HepG2 (cell line): ENCODE data around the gene RNF125. TPM values are rescaled to one million over a fixed set of nuclear protein-coding genes. Genes with fewer than 3 reads are reported as not detected.

Experiments used
- CCDC6 ChIP-seq: sonication (generic); formaldehyde crosslinking; IDR thresholded peaks from 2 replicates; pipeline ENCODE4 v1.8.1; 2022; ENCODE audit warnings: mild to moderate bottlenecking, missing genetic modification reagents, moderate library complexity
- CEBPZ ChIP-seq: IDR thresholded peaks from 2 replicates; pipeline ENCODE4 v1.6.1; 2012; ENCODE audit warnings: low read length, improper control_type of control experiment
- CHCHD3 ChIP-seq: sonication (generic); formaldehyde crosslinking; IDR thresholded peaks from 2 replicates; pipeline ENCODE4 v1.8.0; 2022; ENCODE audit warnings: mild to moderate bottlenecking, missing genetic modification reagents, moderate library complexity
- DMTF1 ChIP-seq: sonication (generic); formaldehyde crosslinking; IDR thresholded peaks from 2 replicates; pipeline ENCODE4 v1.4.0; 2020; ENCODE audit warnings: mild to moderate bottlenecking, missing genetic modification reagents
- FIP1L1 ChIP-seq: fragments of 200-400 bp; formaldehyde crosslinking; IDR thresholded peaks from 2 replicates; pipeline ENCODE4 v1.6.1; 2018; ENCODE audit warnings: low read depth, mild to moderate bottlenecking, low read length, moderate library complexity, borderline replicate concordance; ENCODE audit not compliant: insufficient read depth
- GTF2F1 ChIP-seq: fragments of 150-350 bp; IDR thresholded peaks from 2 replicates; pipeline ENCODE4 v1.6.1; 2014; ENCODE audit warnings: low read length
- IRX3 ChIP-seq: sonication (generic); formaldehyde crosslinking; IDR thresholded peaks from 2 replicates; pipeline ENCODE4 v1.8.1; 2023; ENCODE audit warnings: mild to moderate bottlenecking, low read depth, missing genetic modification reagents, borderline replicate concordance
- KDM4B ChIP-seq: sonication (generic); formaldehyde crosslinking; IDR thresholded peaks from 2 replicates; pipeline ENCODE4 v1.4.0; 2020; ENCODE audit warnings: missing genetic modification reagents
- RORA ChIP-seq: sonication (generic); formaldehyde crosslinking; IDR thresholded peaks from 2 replicates; pipeline ENCODE4 v1.5.0; 2020; ENCODE audit warnings: mild to moderate bottlenecking, missing genetic modification reagents, moderate library complexity
- SALL2 ChIP-seq: sonication (generic); formaldehyde crosslinking; IDR thresholded peaks from 2 replicates; pipeline ENCODE4 v1.8.1; 2023; ENCODE audit warnings: mild to moderate bottlenecking, missing genetic modification reagents, inconsistent platforms
- SCMH1 ChIP-seq: sonication (generic); formaldehyde crosslinking; IDR thresholded peaks from 2 replicates; pipeline ENCODE4 v1.9.0; 2021; ENCODE audit warnings: missing genetic modification reagents, mild to moderate bottlenecking, borderline replicate concordance
- SMAD9 ChIP-seq: sonication (generic); formaldehyde crosslinking; IDR thresholded peaks from 2 replicates; pipeline ENCODE4 v1.5.1; 2020; ENCODE audit warnings: mild to moderate bottlenecking, missing genetic modification reagents
- SP1 ChIP-seq, 2 experiments: fragments of 450-650 bp in 1 of 2; sonication (generic) in 1 of 2; formaldehyde crosslinking in 1 of 2; IDR thresholded peaks; 2 replicates each; pipeline versions ENCODE4 v1.4.0 to v1.6.1; 2016 to 2020; ENCODE audit warnings: missing genetic modification reagents in 1 of 2
- STAG1 ChIP-seq: sonication (generic); formaldehyde crosslinking; IDR thresholded peaks from 2 replicates; pipeline ENCODE4 v1.4.0; 2020; ENCODE audit warnings: missing genetic modification reagents
- THAP11 ChIP-seq: IDR thresholded peaks from 2 replicates; pipeline ENCODE4 v1.6.1; 2016; ENCODE audit warnings: missing biosample characterization, missing genetic modification reagents
- WIZ ChIP-seq: sonication (generic); formaldehyde crosslinking; IDR thresholded peaks from 2 replicates; pipeline ENCODE4 v1.5.1; 2020; ENCODE audit warnings: mild to moderate bottlenecking, missing genetic modification reagents
- ZC3H13 ChIP-seq: sonication (generic); formaldehyde crosslinking; IDR thresholded peaks from 2 replicates; pipeline ENCODE4 v1.8.1; 2023; ENCODE audit warnings: mild to moderate bottlenecking, missing genetic modification reagents, moderate library complexity
- ZFP41 ChIP-seq: sonication (generic); formaldehyde crosslinking; IDR thresholded peaks from 2 replicates; pipeline ENCODE4 v1.4.0; 2020; ENCODE audit warnings: mild to moderate bottlenecking, missing genetic modification reagents, borderline replicate concordance
- ZNF207 ChIP-seq: fragments of 450-650 bp; IDR thresholded peaks from 2 replicates; pipeline ENCODE4 v1.6.1; 2016; ENCODE audit warnings: antibody characterized with exemption, borderline replicate concordance
- ZNF235 ChIP-seq: sonication (generic); formaldehyde crosslinking; IDR thresholded peaks from 2 replicates; pipeline ENCODE4 v1.8.1; 2023; ENCODE audit warnings: mild to moderate bottlenecking, missing genetic modification reagents, borderline replicate concordance
- ZNF282 ChIP-seq: fragments of 450-650 bp; IDR thresholded peaks from 2 replicates; pipeline ENCODE4 v1.6.1; 2018; ENCODE audit not compliant: partially characterized antibody
- ZNF326 ChIP-seq: sonication (generic); formaldehyde crosslinking; IDR thresholded peaks from 2 replicates; pipeline ENCODE4 v1.4.0; 2020; ENCODE audit warnings: missing genetic modification reagents, borderline replicate concordance
- ZNF430 ChIP-seq: sonication (generic); formaldehyde crosslinking; IDR thresholded peaks from 2 replicates; pipeline ENCODE4 v1.9.0; 2021; ENCODE audit warnings: mild to moderate bottlenecking, missing genetic modification reagents
- ZNF543 ChIP-seq: sonication (generic); formaldehyde crosslinking; IDR thresholded peaks from 2 replicates; pipeline ENCODE4 v1.4.0; 2020; ENCODE audit warnings: mild to moderate bottlenecking, missing genetic modification reagents
- ZNF567 ChIP-seq: sonication (generic); formaldehyde crosslinking; IDR thresholded peaks from 2 replicates; pipeline ENCODE4 v1.8.1; 2023; ENCODE audit warnings: mild to moderate bottlenecking, missing genetic modification reagents, borderline replicate concordance
- ZSCAN25 ChIP-seq: sonication (generic); formaldehyde crosslinking; IDR thresholded peaks from 2 replicates; pipeline ENCODE4 v1.8.0; 2022; ENCODE audit warnings: mild to moderate bottlenecking, missing genetic modification reagents
- polyA plus RNA-seq, 8 experiments: library from polyadenylated mRNA; depleted of rRNA in 3 of 8; stranded (reverse) in 7 of 8; unstranded in 1 of 8; fragments of >200 nt; fragmentation: Illumina TruSeq in 4 of 8; extraction: Trizol in 4 of 8; gene quantifications; 2 replicates each; pipeline versions ENCODE4 v1.2.1 to v1.2.3, GENCODE V29; 2011 to 2016; ENCODE audit warnings: low read depth in 4 of 8, missing spikeins in 1 of 8, mixed read lengths in 1 of 8; ENCODE audit not compliant: insufficient read depth in 1 of 8
- total RNA-seq, 5 experiments: library from RNA; depleted of rRNA; stranded (reverse); fragments of >200 nt; fragmentation: Illumina TruSeq; extraction: Trizol; gene quantifications; 2 replicates each; pipeline ENCODE4 v1.2.3, GENCODE V29; 2016; ENCODE audit warnings: low read depth in 1 of 5

The RNF125 gene
- total and polyA plus RNA-seq, 2 of the 13 experiments (the other 11 are each of a cell fraction or from before 2014, with no cell fraction given) = 0.58 to 1.8 TPM

- TF ChIP-seq CCDC6 (CRISPR knock-in tag) (peak; percentile 76), FIP1L1 (no peak), SALL2 (CRISPR knock-in tag) (0 out of 2 replicates have a peak, but pooled peaks have one; percentile 23), WIZ (CRISPR knock-in tag) (no peak), ZC3H13 (CRISPR knock-in tag) (0 out of 2 replicates have a peak, but pooled peaks have one; percentile 31), CEBPZ (no peak), ZNF543 (peak; percentile 84; the same call in 1 of the 2 replicates), CHCHD3 (CRISPR knock-in tag) (no peak), ZNF207 (no peak), SCMH1 (no peak), ZFP41 (CRISPR knock-in tag) (no peak), SMAD9 (CRISPR knock-in tag) (no peak), DMTF1 (CRISPR knock-in tag) (no peak), KDM4B (CRISPR knock-in tag) (no peak; the same call in 1 of the 2 replicates), STAG1 (CRISPR knock-in tag) (no peak), ZNF282 (no peak), ZNF326 (CRISPR knock-in tag) (no peak), ZNF567 (CRISPR knock-in tag) (no peak), ZNF235 (CRISPR knock-in tag) (no peak), THAP11 (no peak; the same call in 1 of the 2 replicates), GTF2F1 (no peak), SP1 (IDR thresholded peaks at IDR 0.05) (no peak), SP1 (CRISPR knock-in tag; IDR thresholded peaks at IDR 0.05) (peak; percentile 96), IRX3 (CRISPR knock-in tag) (no peak), ZNF430 (no peak), RORA (no peak), ZSCAN25 (no peak)
Measured at GRCh38 chr18:32092422-32093101, 73.9 kb downstream of the RNF125 start (continued).
